ENCODE measurements around the gene GCC1.

GCC1 gene

GRCh38 chr7:127619681-127620405 lies 34.4 kb upstream of the GCC1 start:
- peak; percentile 7 for DNase-seq (ENCODE audit: low read depth)
- TF ChIP-seq CTCF (IDR thresholded peaks at IDR 0.05; ENCODE audit: insufficient read depth, low read depth, low read length, missing control alignments) = no peak
- H3K4me3 ChIP-seq (ENCODE audit: low read depth, low read length) = no peak overlapping the region

GRCh38 chr7:127618775-127619174 lies 33.4 kb upstream of the GCC1 start:
- no peak for DNase-seq (ENCODE audit: low read depth)
- no peak for TF ChIP-seq CTCF (IDR thresholded peaks at IDR 0.05; ENCODE audit: insufficient read depth, low read depth, low read length, missing control alignments)
- no peak overlapping the region for H3K4me3 ChIP-seq (ENCODE audit: low read depth, low read length)

GRCh38 chr7:127618042-127618441 lies 32.6 kb upstream of the GCC1 start, which contains the start of gene PAX4:
TSS of gene PAX4 (minus strand) at chr7:127618142. CDS start at chr7:127615928, 2,214 bp downstream.
- no peak for TF ChIP-seq CTCF (IDR thresholded peaks at IDR 0.05; ENCODE audit: insufficient read depth, low read depth, low read length, missing control alignments)
- no peak within 1 kb of the TSS for H3K4me3 ChIP-seq (ENCODE audit: low read depth, low read length)
- DNase-seq (ENCODE audit: low read depth) = no peak

GRCh38 chr7:127616724-127617123 lies 31.3 kb upstream of the GCC1 start:
- no peak for DNase-seq (ENCODE audit: low read depth)
- no peak for TF ChIP-seq CTCF (IDR thresholded peaks at IDR 0.05; ENCODE audit: insufficient read depth, low read depth, low read length, missing control alignments)
- H3K4me3 ChIP-seq (ENCODE audit: low read depth, low read length) = no peak overlapping the region

- H3K4me3 ChIP-seq (ENCODE audit: low read depth, low read length) = no peak overlapping the region
- DNase-seq (ENCODE audit: low read depth) = no peak
- TF ChIP-seq CTCF (IDR thresholded peaks at IDR 0.05; ENCODE audit: insufficient read depth, low read depth, low read length, missing control alignments) = no peak
Observed at GRCh38 chr7:127612263-127612662, 26.9 kb upstream of the GCC1 start.

- H3K4me3 ChIP-seq (ENCODE audit: low read depth, low read length) = no peak overlapping the region
- DNase-seq (ENCODE audit: low read depth) = no peak
- no peak for TF ChIP-seq CTCF (IDR thresholded peaks at IDR 0.05; ENCODE audit: insufficient read depth, low read depth, low read length, missing control alignments)
Observed at GRCh38 chr7:127609297-127609696, 23.9 kb upstream of the GCC1 start.

GRCh38 chr7:127608446-127608845 lies 23.1 kb upstream of the GCC1 start:
- TF ChIP-seq CTCF (IDR thresholded peaks at IDR 0.05; ENCODE audit: insufficient read depth, low read depth, low read length, missing control alignments) = no peak
- H3K4me3 ChIP-seq (ENCODE audit: low read depth, low read length) = no peak overlapping the region
- DNase-seq (ENCODE audit: low read depth) = no peak
